H1 (cell line): ENCODE results near the gene ARHGEF4. TPM values are rescaled to one million over a fixed set of nuclear protein-coding genes. Genes with fewer than 3 reads are reported as not detected.
A peak's percentile ranks its signal among the peaks of the same experiment; 100 is the strongest.

Source experiments
- CTCF ChIA-PET: fragments of 300-600 bp; sonication (Branson Sonifier 250); formaldehyde crosslinking; loops from one replicate; lab custom pipeline; 2021; ENCODE audit not compliant: partially characterized antibody; lab: Charles Lee
- POLR2A ChIA-PET: fragments of 300-600 bp; sonication (Branson Sonifier 250); formaldehyde crosslinking; loops from one replicate; lab custom pipeline; 2021; ENCODE audit warnings: inconsistent platforms; ENCODE audit not compliant: partially characterized antibody; lab: Charles Lee
- DNase-seq, 2 experiments: peaks; one replicate each; pipeline versions ENCODE4 v3.0.0 to v3.0.0-alpha.2; 2010 to 2022; ENCODE audit warnings: low spot score in 2 of 2, low read depth in 1 of 2, mixed read lengths in 1 of 2
- FAIRE-seq: peaks from 2 replicates; lab custom pipeline; 2011; peaks lifted over from hg19 to GRCh38; lab: Jason Lieb, UNC
- H2AFZ ChIP-seq: 2 replicates; pipeline ENCODE4 v1.8.1; 2012; ENCODE audit warnings: low read length, inconsistent platforms
- H2AK5ac ChIP-seq: 2 replicates; pipeline ENCODE4 v1.6.1; 2013; ENCODE audit warnings: low read depth, low read length
- H2BK120ac ChIP-seq: replicated peaks from 2 replicates; pipeline ENCODE3; 2013; ENCODE audit warnings: low read depth, low read length, inconsistent platforms
- H2BK12ac ChIP-seq: 2 replicates; pipeline ENCODE4 v1.6.1; 2013; ENCODE audit warnings: low read depth, low read length
- H2BK15ac ChIP-seq: 2 replicates; pipeline ENCODE4 v1.6.1; 2013; ENCODE audit warnings: low read length
- H2BK20ac ChIP-seq: 2 replicates; pipeline ENCODE4 v1.6.1; 2013; ENCODE audit warnings: low read length
- H2BK5ac ChIP-seq: 2 replicates; pipeline ENCODE4 v1.6.1; 2013; ENCODE audit warnings: low read depth, low read length
- H3K14ac ChIP-seq: 2 replicates; pipeline ENCODE4 v1.6.1; 2013; ENCODE audit warnings: inconsistent platforms; ENCODE audit not compliant: insufficient read length
- H3K18ac ChIP-seq: 2 replicates; pipeline ENCODE4 v1.6.1; 2013; ENCODE audit warnings: low read length; ENCODE audit errors: extremely low read depth
- H3K23ac ChIP-seq: 2 replicates; pipeline ENCODE4 v1.6.1; 2013; ENCODE audit warnings: inconsistent platforms; ENCODE audit not compliant: insufficient read length
- H3K23me2 ChIP-seq: 2 replicates; pipeline ENCODE4 v1.6.1; 2013; ENCODE audit warnings: low read depth, low read length
- H3K27ac ChIP-seq: 2 replicates; pipeline ENCODE4 v1.6.1; 2011; ENCODE audit warnings: low read depth, low read length, inconsistent platforms
- H3K27me3 ChIP-seq, 4 experiments: replicated peaks in 1 of 4; 1 replicate in 1 of 4; 2 replicates in 3 of 4; pipeline versions ENCODE4 v1.6.1 to v1.8.1; 2011 to 2013; ENCODE audit warnings: low read length in 3 of 4, mild to moderate bottlenecking in 3 of 4, inconsistent platforms in 2 of 4, mixed read lengths in 2 of 4, moderate library complexity in 1 of 4; ENCODE audit not compliant: control insufficient read depth in 3 of 4, insufficient read depth in 3 of 4; ENCODE audit errors: extremely low read depth in 1 of 4
- H3K36me3 ChIP-seq, 4 experiments: 2 replicates each; pipeline versions ENCODE4 v1.6.1 to v1.8.1; 2011 to 2013; ENCODE audit warnings: mild to moderate bottlenecking in 4 of 4, low read length in 3 of 4, moderate library complexity in 2 of 4, control low read depth in 1 of 4, inconsistent platforms in 1 of 4; ENCODE audit not compliant: insufficient read depth in 4 of 4, control insufficient read depth in 2 of 4
- H3K4ac ChIP-seq: replicated peaks from 2 replicates; pipeline ENCODE3; 2013; ENCODE audit warnings: low read length, low read depth, mixed read lengths, inconsistent platforms; ENCODE audit not compliant: insufficient read length
- H3K4me1 ChIP-seq, 4 experiments: replicated peaks in 1 of 4; 1 replicate in 1 of 4; 2 replicates in 3 of 4; pipeline versions ENCODE4 v1.6.1 to v1.8.1; 2011 to 2013; ENCODE audit warnings: low read length in 3 of 4, inconsistent platforms in 2 of 4, mixed read lengths in 1 of 4; ENCODE audit not compliant: insufficient read depth in 4 of 4, control insufficient read depth in 3 of 4
- H3K4me2 ChIP-seq, 2 experiments: 2 replicates each; pipeline versions ENCODE4 v1.6.1 to v1.8.1; 2011 to 2013; ENCODE audit warnings: low read depth in 2 of 2, low read length in 2 of 2, control low read depth in 1 of 2, inconsistent platforms in 1 of 2, mild to moderate bottlenecking in 1 of 2; ENCODE audit not compliant: insufficient read depth in 1 of 2
- H3K4me3 ChIP-seq, 4 experiments: fragments of 200-600, 300-600 bp in 1 of 4; sonication (generic), shearing (Covaris generic), sonication (Bioruptor Twin) in 1 of 4; 2 replicates each; pipeline versions ENCODE4 v1.5.1 to v1.8.1; 2011 to 2016; ENCODE audit warnings: low read length in 4 of 4, low read depth in 3 of 4, control low read depth in 2 of 4, inconsistent platforms in 2 of 4, mild to moderate bottlenecking in 2 of 4, mixed read lengths in 1 of 4, moderate library complexity in 1 of 4; ENCODE audit not compliant: insufficient read depth in 2 of 4; ENCODE audit errors: extremely low read depth in 1 of 4
- H3K56ac ChIP-seq: replicated peaks from 2 replicates; pipeline ENCODE3; 2013; ENCODE audit warnings: low read depth, mild to moderate bottlenecking, mixed read lengths, low read length, inconsistent platforms; ENCODE audit not compliant: insufficient read length
- H3K79me1 ChIP-seq: 2 replicates; pipeline ENCODE4 v1.6.1; 2013; ENCODE audit warnings: low read depth, low read length, control low read depth
- H3K79me2 ChIP-seq, 2 experiments: 2 replicates each; pipeline versions ENCODE4 v1.6.1 to v1.8.1; 2012 to 2013; ENCODE audit warnings: low read length in 2 of 2, mild to moderate bottlenecking in 2 of 2, inconsistent platforms in 1 of 2; ENCODE audit not compliant: insufficient read depth in 2 of 2, control insufficient read depth in 1 of 2
- H3K9ac ChIP-seq, 4 experiments: replicated peaks in 1 of 4; 1 replicate in 1 of 4; 2 replicates in 3 of 4; pipeline versions ENCODE4 v1.6.1 to v1.8.1; 2011 to 2013; ENCODE audit warnings: low read depth in 3 of 4, low read length in 3 of 4, control low read depth in 2 of 4, mild to moderate bottlenecking in 2 of 4, moderate library complexity in 2 of 4, inconsistent platforms in 1 of 4; ENCODE audit errors: extremely low read depth in 1 of 4
- H3K9me3 ChIP-seq, 2 experiments: 2 replicates each; pipeline versions ENCODE4 v1.6.1 to v1.8.1; 2012 to 2013; ENCODE audit warnings: mild to moderate bottlenecking in 2 of 2, moderate library complexity in 2 of 2, control low read depth in 1 of 2, inconsistent platforms in 1 of 2, low read depth in 1 of 2, low read length in 1 of 2, mixed read lengths in 1 of 2; ENCODE audit not compliant: insufficient read depth in 2 of 2
- H4K20me1 ChIP-seq, 2 experiments: replicated peaks in 1 of 2; 2 replicates each; pipeline versions ENCODE3 to v1.8.1; 2011 to 2013; ENCODE audit warnings: inconsistent platforms in 2 of 2, low read length in 2 of 2, mild to moderate bottlenecking in 1 of 2; ENCODE audit not compliant: insufficient read depth in 2 of 2, control insufficient read depth in 1 of 2
- H4K5ac ChIP-seq: 2 replicates; pipeline ENCODE4 v1.6.1; 2013; ENCODE audit warnings: low read length, low read depth, mixed read lengths, inconsistent platforms; ENCODE audit not compliant: insufficient read length
- H4K8ac ChIP-seq: 2 replicates; pipeline ENCODE4 v1.8.0; 2013; ENCODE audit warnings: mild to moderate bottlenecking, moderate library complexity, low read length, inconsistent platforms; ENCODE audit not compliant: insufficient read depth; ENCODE audit errors: extremely low read depth
- H4K91ac ChIP-seq: replicated peaks from 2 replicates; pipeline ENCODE3; 2013; ENCODE audit warnings: low read length, mixed read lengths, inconsistent platforms; ENCODE audit not compliant: insufficient read length
- FOSL1 ChIP-seq: IDR thresholded peaks from 2 replicates; pipeline ENCODE4 v1.6.1; 2011; ENCODE audit warnings: mild to moderate bottlenecking, low read depth, low read length, moderate library complexity; ENCODE audit not compliant: insufficient read depth
- GTF2F1 ChIP-seq: IDR thresholded peaks from 2 replicates; pipeline ENCODE4 v1.6.1; 2012; ENCODE audit warnings: low read depth, low read length, improper control_type of control experiment, borderline replicate concordance
- JUN ChIP-seq: IDR thresholded peaks from 2 replicates; pipeline ENCODE4 v1.6.1; 2011; ENCODE audit warnings: low read depth, mild to moderate bottlenecking, improper control_type of control experiment, low read length
- NRF1 ChIP-seq: IDR thresholded peaks from 2 replicates; pipeline ENCODE4 v1.6.1; 2011; ENCODE audit warnings: mild to moderate bottlenecking, low read depth, low read length, improper control_type of control experiment
- RXRA ChIP-seq: IDR thresholded peaks from 2 replicates; pipeline ENCODE4 v1.6.1; 2011; ENCODE audit warnings: low read depth, mild to moderate bottlenecking, low read length, moderate library complexity; ENCODE audit not compliant: insufficient read depth
- SIN3A ChIP-seq, 2 experiments: IDR thresholded peaks in 1 of 2; conservative IDR thresholded peaks in 1 of 2; 2 replicates each; pipeline ENCODE4 v1.6.1; 2011 to 2012; ENCODE audit warnings: low read length in 2 of 2, improper control_type of control experiment in 1 of 2, low read depth in 1 of 2, mild to moderate bottlenecking in 1 of 2
- TBP ChIP-seq: IDR thresholded peaks from 2 replicates; pipeline ENCODE4 v1.6.1; 2011; ENCODE audit warnings: low read depth, low read length, improper control_type of control experiment
- USF2 ChIP-seq: IDR thresholded peaks from 2 replicates; pipeline ENCODE4 v1.6.1; 2011; ENCODE audit warnings: low read length, improper control_type of control experiment
- WGBS, 2 experiments: shearing (Covaris generic) in 1 of 2; methylation state at CpG; one replicate each; pipeline versions ENCODE4 v1.1.6 to v1.1.7; 2013 to 2015; ENCODE audit warnings: low lambda C conversion rate in 2 of 2, mixed read lengths in 2 of 2, inconsistent platforms in 1 of 2, low coverage in 1 of 2, missing lambda C conversion rate in 1 of 2; ENCODE audit not compliant: insufficient replicate concordance in 2 of 2, insufficient coverage in 1 of 2, insufficient read length in 1 of 2; ENCODE audit errors: extremely low coverage in 1 of 2, missing lambda C conversion rate in 1 of 2; 5-methylcytosine and 5-hydroxymethylcytosine counted together
- polyA plus RNA-seq, 7 experiments: library from polyadenylated mRNA; depleted of rRNA in 3 of 7; stranded (reverse) in 5 of 7; unstranded in 2 of 7; fragments of >200 nt in 5 of 7; fragments of 200-250 nt in 2 of 7; gene quantifications; 1 replicate in 5 of 7; 2 replicates in 1 of 7; 4 replicates in 1 of 7; pipeline versions ENCODE4 v1.2.1 to v1.2.3, GENCODE V29; 2011 to 2013; ENCODE audit warnings: missing spikeins in 2 of 7, mixed read lengths in 2 of 7
- total RNA-seq: library from RNA; stranded (reverse); fragmentation: NEBNext Ultra II Directional; extraction: Animal tissue kit (Norgen Biotek cat#: 25700); gene quantifications from 2 replicates; pipeline ENCODE4 v1.2.1, GENCODE V29; 2021

The ARHGEF4 gene
- total and polyA plus RNA-seq, 2 of the 8 experiments (the other 6 are each of a cell fraction or from before 2014, with no cell fraction given) = 10.6 to 14.6 TPM

GRCh38 chr2:130823171-130823885 is 13.4 kb upstream of the ARHGEF4 start:
- CTCF ChIA-PET = interaction anchor here (0.7 to 2.8 kb wide), 3 partner anchors 13 to 50 kb away, joined by 3 to 17 read pairs (median 4); no protein-coding TSS in a partner anchor
- H3K56ac ChIP-seq = no peak overlapping the region
- WGBS, 2 experiments = 93% methylated on average over 6 of the region's 10 CpGs; no CpG with 5 or more reads in 1 of the 2 experiments
- H4K91ac ChIP-seq = peak overlapping the region; percentile 54
- H3K23ac ChIP-seq = no peak overlapping the region
- no peak overlapping the region for H3K14ac ChIP-seq
- H2BK120ac ChIP-seq = no peak overlapping the region
- H3K79me2 ChIP-seq = no peaks in the 10 kb centered on the region
- peak overlapping the region; percentile 50; the same call in 1 of the 2 replicates for H2BK12ac ChIP-seq
- H3K4me3 ChIP-seq = no peak overlapping the region
- no peaks in the 10 kb centered on the region for H3K9me3 ChIP-seq
- H2AK5ac ChIP-seq = no peak overlapping the region
- no peak overlapping the region for H2BK20ac ChIP-seq
- POLR2A ChIA-PET = interaction anchor here (0.6 to 0.9 kb wide), 2 partner anchors 10 to 26 kb away, joined by 3 read pairs; no protein-coding TSS in a partner anchor
- H4K5ac ChIP-seq = no peak overlapping the region
- H3K27ac ChIP-seq = no peak overlapping the region
- no peaks in the 10 kb centered on the region for H3K36me3 ChIP-seq
- no peaks in the 10 kb centered on the region for H3K27me3 ChIP-seq
- peak overlapping the region; percentile 19; the same call in 1 of the 2 replicates for H3K18ac ChIP-seq
- FAIRE-seq (no peak), DNase-seq (peak in 1 of 2 experiments; percentile 41)
- peak overlapping the region; percentile 81; the same call in 1 of the 2 replicates for H2BK15ac ChIP-seq
- TF ChIP-seq GTF2F1 = no peak
- TF ChIP-seq SIN3A (conservative IDR thresholded peaks at IDR 0.05 in 1 of 2, IDR thresholded peaks at IDR 0.05 in 1 of 2; ENCODE audit: low read depth in 1 of 2, low read length in 2 of 2) = no peak
- no peak for TF ChIP-seq JUN
- no peak for TF ChIP-seq NRF1
- no peak for TF ChIP-seq RXRA
- no peak for TF ChIP-seq USF2
- no peak for TF ChIP-seq TBP
- TF ChIP-seq FOSL1 = no peak
- H3K4ac ChIP-seq = no peak overlapping the region
- H3K4me1 ChIP-seq = peaks cover 0 to 31% (median 14%) of the 10 kb centered on the region in 4 experiments; a peak in 6 of 7 replicates
- H3K79me1 ChIP-seq = no peaks in the 10 kb centered on the region
- no peaks in the 10 kb centered on the region for H4K20me1 ChIP-seq
- no peak overlapping the region for H3K9ac ChIP-seq
- no peak overlapping the region for H2BK5ac ChIP-seq
- no peaks in the 10 kb centered on the region; the same call in 1 of the 2 replicates for H3K23me2 ChIP-seq
- no peak overlapping the region for H3K4me2 ChIP-seq
- no peak overlapping the region for H2AFZ ChIP-seq
- no peak overlapping the region for H4K8ac ChIP-seq
